ENCODE data around the gene MAMLD1. TPM values are rescaled to one million over a fixed set of nuclear protein-coding genes. Genes with fewer than 3 reads are reported as not detected.

The MAMLD1 gene
- total and polyA plus RNA-seq, 12 donors: 1.4 to 11.2 (median 6.5) TPM

DNA sequence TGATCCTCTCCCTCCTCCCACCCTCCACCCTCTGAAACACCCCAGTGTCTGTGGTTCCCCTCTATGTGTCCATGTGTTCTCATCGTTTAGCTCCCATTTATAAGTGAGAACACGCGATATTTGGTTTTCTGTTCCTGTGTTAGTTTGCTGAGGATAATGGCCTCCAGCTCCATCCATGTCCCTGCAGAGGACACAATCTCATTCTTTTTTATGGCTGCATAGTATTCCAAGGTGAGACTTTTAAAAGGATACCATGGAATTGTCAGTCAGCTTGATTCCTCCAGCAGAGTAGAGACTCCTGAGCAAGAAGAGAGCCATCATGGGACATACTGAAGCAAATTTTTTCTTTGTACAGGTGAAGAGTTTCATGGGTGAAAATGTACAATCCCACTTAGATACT is 166.5 kb downstream of the MAMLD1 start:
- H3K27ac ChIP-seq: no peak overlapping the region
- TF ChIP-seq POLR2A (IDR thresholded peaks at IDR 0.05): no peak
- DNase-seq: no peak
- H3K4me3 ChIP-seq: no peak overlapping the region
- 90 to 97% (median 94%) methylated on average over 3 of the region's 3 CpGs for WGBS, 4 donors
- no peaks in the 10 kb centered on the region for H3K4me1 ChIP-seq (replicated peaks in 1 of 2)
- intact Hi-C loops (cut with DNase I): no loop called here
- H3K36me3 ChIP-seq (replicated peaks in 1 of 2): no peaks in the 10 kb centered on the region
- no peaks in the 10 kb centered on the region for H3K27me3 ChIP-seq
- no peaks in the 10 kb centered on the region for H3K9me3 ChIP-seq (replicated peaks in 1 of 3)

DNA sequence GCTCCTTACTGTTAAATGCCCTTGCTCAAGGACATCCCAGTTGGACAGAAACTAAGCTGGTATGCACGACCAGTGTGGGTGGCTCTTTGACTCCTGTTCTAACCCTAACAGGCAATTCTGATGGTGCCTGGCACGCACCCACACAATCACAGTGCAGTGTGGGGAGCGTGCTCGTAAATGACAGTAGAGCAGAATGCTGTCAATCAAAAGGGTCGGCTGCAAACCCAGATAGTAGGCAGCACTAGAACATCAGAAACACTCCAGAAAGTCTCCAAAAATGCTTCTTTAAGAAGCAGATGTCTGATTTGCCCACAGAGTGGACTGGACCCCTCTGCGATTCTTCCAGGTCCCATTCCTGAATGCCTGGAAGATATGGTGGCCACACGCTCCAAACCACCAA is 167.7 kb downstream of the MAMLD1 start:
- H3K4me1 ChIP-seq (replicated peaks in 1 of 2): no peaks in the 10 kb centered on the region
- intact Hi-C loops (cut with DNase I): no loop called here
- H3K27me3 ChIP-seq: no peaks in the 10 kb centered on the region
- 74 to 82% (median 75%) methylated on average over 5 to 7 of the region's 7 CpGs for WGBS, 4 donors
- no peaks in the 10 kb centered on the region for H3K36me3 ChIP-seq (replicated peaks in 1 of 2)
- no peak overlapping the region for H3K27ac ChIP-seq
- DNase-seq: no peak
- H3K4me3 ChIP-seq: no peak overlapping the region
- H3K9me3 ChIP-seq (replicated peaks in 1 of 3): no peaks in the 10 kb centered on the region
- TF ChIP-seq POLR2A (IDR thresholded peaks at IDR 0.05): no peak
- TF ChIP-seq, protein P1, sequence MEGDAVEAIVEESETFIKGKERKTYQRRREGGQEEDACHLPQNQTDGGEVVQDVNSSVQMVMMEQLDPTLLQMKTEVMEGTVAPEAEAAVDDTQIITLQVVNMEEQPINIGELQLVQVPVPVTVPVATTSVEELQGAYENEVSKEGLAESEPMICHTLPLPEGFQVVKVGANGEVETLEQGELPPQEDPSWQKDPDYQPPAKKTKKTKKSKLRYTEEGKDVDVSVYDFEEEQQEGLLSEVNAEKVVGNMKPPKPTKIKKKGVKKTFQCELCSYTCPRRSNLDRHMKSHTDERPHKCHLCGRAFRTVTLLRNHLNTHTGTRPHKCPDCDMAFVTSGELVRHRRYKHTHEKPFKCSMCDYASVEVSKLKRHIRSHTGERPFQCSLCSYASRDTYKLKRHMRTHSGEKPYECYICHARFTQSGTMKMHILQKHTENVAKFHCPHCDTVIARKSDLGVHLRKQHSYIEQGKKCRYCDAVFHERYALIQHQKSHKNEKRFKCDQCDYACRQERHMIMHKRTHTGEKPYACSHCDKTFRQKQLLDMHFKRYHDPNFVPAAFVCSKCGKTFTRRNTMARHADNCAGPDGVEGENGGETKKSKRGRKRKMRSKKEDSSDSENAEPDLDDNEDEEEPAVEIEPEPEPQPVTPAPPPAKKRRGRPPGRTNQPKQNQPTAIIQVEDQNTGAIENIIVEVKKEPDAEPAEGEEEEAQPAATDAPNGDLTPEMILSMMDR (IDR thresholded peaks at IDR 0.05): no peak

DNA sequence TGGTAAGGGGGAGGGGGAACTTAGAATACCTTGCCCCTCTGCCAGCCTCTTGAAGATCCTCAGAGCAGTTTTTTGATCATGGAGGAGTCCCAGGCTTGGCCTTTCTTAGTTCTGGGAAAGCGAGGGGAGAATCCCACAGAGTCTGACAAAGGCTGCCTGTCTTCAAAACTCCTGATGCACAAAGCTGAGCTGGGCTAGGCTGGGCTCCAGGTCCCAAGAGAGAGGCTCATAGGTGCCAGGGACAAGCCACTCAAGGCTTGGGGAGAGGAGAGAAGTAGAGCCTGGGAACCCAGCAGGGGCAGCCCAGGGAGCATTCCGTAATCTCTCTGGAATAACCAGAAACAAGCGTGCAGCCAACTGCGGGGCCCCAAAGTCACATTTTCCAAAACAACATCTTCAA is 168.3 kb downstream of the MAMLD1 start:
- no peak for DNase-seq
- peaks cover 0 to 4% (median 0%) of the 10 kb centered on the region in 3 donors for H3K9me3 ChIP-seq (replicated peaks in 1 of 3)
- H3K36me3 ChIP-seq (replicated peaks in 1 of 2): no peaks in the 10 kb centered on the region
- H3K27ac ChIP-seq: no peak overlapping the region
- WGBS, 4 donors: 60 to 98% (median 89%) methylated on average over 1 to 4 of the region's 4 CpGs; no CpG with 5 or more reads in 1 of the 4 donors
- no peaks in the 10 kb centered on the region for H3K4me1 ChIP-seq (replicated peaks in 1 of 2)
- TF ChIP-seq, protein P1 (IDR thresholded peaks at IDR 0.05): no peak
- no peak for TF ChIP-seq POLR2A (IDR thresholded peaks at IDR 0.05)
- no peak overlapping the region for H3K4me3 ChIP-seq
- intact Hi-C loops (cut with DNase I): no loop called here
- no peaks in the 10 kb centered on the region for H3K27me3 ChIP-seq

DNA sequence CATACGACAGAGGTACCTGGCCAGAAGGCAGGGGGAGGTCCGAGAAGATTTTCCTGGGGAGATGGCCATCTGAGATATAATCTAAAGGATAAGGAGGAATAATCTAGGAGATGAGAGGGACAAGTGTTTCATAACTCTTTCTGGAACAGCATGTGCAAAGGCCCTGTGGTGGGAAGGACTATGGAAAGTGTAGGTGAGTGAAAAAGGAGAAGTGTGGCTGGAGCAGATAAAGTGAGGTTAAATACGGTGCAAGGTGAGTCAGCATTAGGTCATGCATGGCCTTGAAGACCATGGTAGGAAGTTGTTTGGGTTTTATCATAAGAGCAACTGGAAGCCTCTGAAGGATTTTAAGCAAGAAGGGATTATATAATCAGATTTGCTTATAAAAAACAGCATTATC is 170.7 kb downstream of the MAMLD1 start:
- no peak overlapping the region for H3K4me3 ChIP-seq
- WGBS, 4 donors: 63 to 78% (median 69%) methylated on average over 3 of the region's 3 CpGs
- TF ChIP-seq, protein P1 (IDR thresholded peaks at IDR 0.05): no peak
- no peak for TF ChIP-seq POLR2A (IDR thresholded peaks at IDR 0.05)
- no peaks in the 10 kb centered on the region for H3K36me3 ChIP-seq (replicated peaks in 1 of 2)
- no peak overlapping the region for H3K27ac ChIP-seq
- DNase-seq: no peak
- no peaks in the 10 kb centered on the region for H3K27me3 ChIP-seq
- no peaks in the 10 kb centered on the region for H3K4me1 ChIP-seq (replicated peaks in 1 of 2)
- peaks cover 0 to 7% (median 0%) of the 10 kb centered on the region in 3 donors for H3K9me3 ChIP-seq (replicated peaks in 1 of 3)
- intact Hi-C loops (cut with DNase I): no loop called here

DNA sequence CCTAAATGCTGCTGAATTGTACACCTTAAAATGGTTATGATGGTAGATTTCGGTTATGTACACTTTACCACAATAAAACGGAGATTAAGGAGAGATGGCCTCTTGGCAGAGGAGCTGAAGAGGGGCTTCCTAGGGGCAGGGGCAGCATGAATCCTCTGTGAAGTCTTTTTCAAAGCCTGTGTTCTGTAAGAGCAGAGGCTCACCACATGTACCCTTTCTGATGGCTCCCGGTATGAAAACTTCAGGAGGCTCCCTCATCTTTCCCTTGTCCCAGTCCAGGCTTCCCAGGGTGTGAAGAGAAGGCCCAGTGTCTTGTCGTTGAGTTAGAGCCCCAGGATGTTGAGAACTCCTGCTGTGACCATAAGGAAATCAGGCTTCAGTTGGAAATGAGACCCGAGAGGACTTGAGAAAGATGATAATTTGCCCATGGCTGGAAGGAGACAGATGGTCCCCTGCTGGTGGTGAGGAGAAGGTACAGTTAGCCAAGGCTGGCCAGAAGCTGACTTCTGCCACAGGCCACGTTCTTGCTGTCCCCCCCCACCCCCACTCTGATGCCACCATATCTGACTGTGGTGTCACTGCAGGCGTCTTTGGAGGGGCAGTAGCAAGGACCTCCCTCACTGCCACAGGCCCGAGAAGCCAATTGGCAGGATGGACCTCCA is 173.5 kb downstream of the MAMLD1 start:
- TF ChIP-seq, protein P1 (IDR thresholded peaks at IDR 0.05): no peak
- no peak for TF ChIP-seq POLR2A (IDR thresholded peaks at IDR 0.05)
- H3K27ac ChIP-seq: no peak overlapping the region
- intact Hi-C loops (cut with DNase I): no loop called here
- no peak overlapping the region for H3K4me3 ChIP-seq
- no peaks in the 10 kb centered on the region for H3K27me3 ChIP-seq
- H3K9me3 ChIP-seq (replicated peaks in 1 of 3): peaks cover 0 to 7% (median 0%) of the 10 kb centered on the region in 3 donors
- WGBS, 4 donors: 60 to 86% (median 67%) methylated on average over 2 to 8 of the region's 8 CpGs
- H3K4me1 ChIP-seq (replicated peaks in 1 of 2): no peaks in the 10 kb centered on the region
- no peaks in the 10 kb centered on the region for H3K36me3 ChIP-seq (replicated peaks in 1 of 2)
- no peak for DNase-seq
